NCI-H1092 treated with DMSO at 0.1 percent for 48 hours (cell line): ENCODE measurements around the gene CD300LG.
"Not testable (repeated sequence)": the region's sequence is repeated elsewhere in the genome, so short reads cannot be mapped to it uniquely, and the experiment has no call there.

ENCODE experiments used
- DNase-seq: peaks from one replicate; lab custom pipeline; 2025; lab: John Stamatoyannopoulos, UW

Gene CD300LG

GRCh38 chr17:43825567-43825966 is 21.4 kb upstream of the CD300LG start:
- DNase-seq, result no peak

- DNase-seq, result no peak
Measured at GRCh38 chr17:43826206-43826605, 20.8 kb upstream of the CD300LG start.

GRCh38 chr17:43827596-43827995 is 19.4 kb upstream of the CD300LG start:
- no peak for DNase-seq

- no peak for DNase-seq
Measured at GRCh38 chr17:43829738-43830137, 17.2 kb upstream of the CD300LG start.

GRCh38 chr17:43830510-43831140 is 16.4 kb upstream of the CD300LG start:
- no peak for DNase-seq

- no peak for DNase-seq
Measured at GRCh38 chr17:43831633-43832032, 15.3 kb upstream of the CD300LG start.

- DNase-seq, result no peak
Measured at GRCh38 chr17:43832168-43832975, 14.6 kb upstream of the CD300LG start.

GRCh38 chr17:43832976-43833829 is 13.8 kb upstream of the CD300LG start, which contains the start of gene MPP3:
Gene MPP3 (minus strand): TSS chr17:43833146. CDS start chr17:43831906, 1,240 bp downstream.
- DNase-seq, result peak; percentile 51

- no peak for DNase-seq
Measured at GRCh38 chr17:43834106-43834505, 12.9 kb upstream of the CD300LG start.

- peak; percentile 91 for DNase-seq
Measured at GRCh38 chr17:43839670-43840108, 7.3 kb upstream of the CD300LG start.

- no peak for DNase-seq
Measured at GRCh38 chr17:43840814-43841213, 6.2 kb upstream of the CD300LG start.

GRCh38 chr17:43841282-43841681 is 5.7 kb upstream of the CD300LG start:
- no peak for DNase-seq

- not testable (repeated sequence) for DNase-seq
Measured at GRCh38 chr17:43842091-43842974, 4.6 kb upstream of the CD300LG start.

- DNase-seq, result no peak
Measured at GRCh38 chr17:43842975-43843325, 4.0 kb upstream of the CD300LG start.

GRCh38 chr17:43844241-43844640 is 2.7 kb upstream of the CD300LG start:
- no peak for DNase-seq

- DNase-seq, result no peak
Measured at GRCh38 chr17:43845766-43846165, 1.2 kb upstream of the CD300LG start.

GRCh38 chr17:43846221-43846712 is 709 bp upstream of the CD300LG start:
- peak; percentile 27 for DNase-seq

- no peak for DNase-seq
Measured at GRCh38 chr17:43848601-43849000, 1.6 kb downstream of the CD300LG start.

GRCh38 chr17:43849116-43849515 is 2.1 kb downstream of the CD300LG start:
- no peak for DNase-seq

- DNase-seq, result no peak
Measured at GRCh38 chr17:43852571-43852970, 5.6 kb downstream of the CD300LG start.

- DNase-seq, result no peak
Measured at GRCh38 chr17:43853546-43853945, 6.6 kb downstream of the CD300LG start.
